Measurements from ENCODE around the gene SLC2A4RG.

The SLC2A4RG gene

GRCh38 chr20:63739130-63740069 lies at the start of gene SLC2A4RG:
Gene SLC2A4RG, plus strand, starts transcription at chr20:63739776. Its CDS starts 137 bp downstream, at chr20:63739913.
- no peak for TF ChIP-seq CTCF (IDR thresholded peaks at IDR 0.05; ENCODE audit: low read depth, low read length, missing control alignments)
- no peak for DNase-seq (ENCODE audit: low read depth)

GRCh38 chr20:63690003-63690897 lies 49.3 kb upstream of the SLC2A4RG start:
- no peak for TF ChIP-seq CTCF (IDR thresholded peaks at IDR 0.05; ENCODE audit: low read depth, low read length, missing control alignments)
- DNase-seq (ENCODE audit: low read depth), result no peak
- H3K4me3 ChIP-seq (ENCODE audit: low read depth, low read length), result no peak overlapping the region

More at GRCh38 chr20:63739130-63740069, at the start of gene SLC2A4RG:
- peak within 1 kb of the TSS; percentile 65 for H3K4me3 ChIP-seq (ENCODE audit: low read depth, low read length)

- no peak for TF ChIP-seq CTCF (IDR thresholded peaks at IDR 0.05; ENCODE audit: low read depth, low read length, missing control alignments)
- no peak overlapping the region for H3K4me3 ChIP-seq (ENCODE audit: low read depth, low read length)
- DNase-seq (ENCODE audit: low read depth), result no peak
Measured at GRCh38 chr20:63690898-63691710, 48.5 kb upstream of the SLC2A4RG start.

- no peak for DNase-seq (ENCODE audit: low read depth)
- TF ChIP-seq CTCF (IDR thresholded peaks at IDR 0.05; ENCODE audit: low read depth, low read length, missing control alignments), result no peak
- H3K4me3 ChIP-seq (ENCODE audit: low read depth, low read length), result no peak overlapping the region
Measured at GRCh38 chr20:63691711-63692435, 47.7 kb upstream of the SLC2A4RG start.

- no peak overlapping the region for H3K4me3 ChIP-seq (ENCODE audit: low read depth, low read length)
- TF ChIP-seq CTCF (IDR thresholded peaks at IDR 0.05; ENCODE audit: low read depth, low read length, missing control alignments), result no peak
- no peak for DNase-seq (ENCODE audit: low read depth)
Measured at GRCh38 chr20:63692436-63693082, 47.0 kb upstream of the SLC2A4RG start.
